Endodermal cell (in vitro differentiated cells): ENCODE data around the gene SNAPC1. TPM values are rescaled to one million over a fixed set of nuclear protein-coding genes. Genes with fewer than 3 reads are reported as not detected.

Experiments
- DNase-seq: peaks from one replicate; pipeline ENCODE4 v3.0.0-alpha.2; 2017
- H3K27ac ChIP-seq: 2 replicates; pipeline ENCODE4 v1.5.1; 2013; ENCODE audit warnings: mild to moderate bottlenecking, low read depth, low read length, moderate library complexity
- H3K27me3 ChIP-seq: 2 replicates; pipeline ENCODE4 v1.6.1; 2013; ENCODE audit warnings: mild to moderate bottlenecking, low read length, moderate library complexity; ENCODE audit not compliant: insufficient read depth, control insufficient read depth, poor library complexity, severe bottlenecking
- H3K36me3 ChIP-seq: 2 replicates; pipeline ENCODE4 v1.7.0; 2013; ENCODE audit warnings: mild to moderate bottlenecking, low read length, moderate library complexity; ENCODE audit not compliant: control insufficient read depth, insufficient read depth
- H3K4me1 ChIP-seq: one replicate; pipeline ENCODE4 v1.7.0; 2013; ENCODE audit warnings: low read length; ENCODE audit not compliant: control insufficient read depth, insufficient read depth
- H3K4me3 ChIP-seq: 2 replicates; pipeline ENCODE4 v1.5.1; 2013; ENCODE audit warnings: mild to moderate bottlenecking, low read length, moderate library complexity
- H3K9ac ChIP-seq: 2 replicates; pipeline ENCODE4 v1.6.1; 2013; ENCODE audit warnings: mild to moderate bottlenecking, low read length, moderate library complexity; ENCODE audit not compliant: poor library complexity, severe bottlenecking; ENCODE audit errors: extremely low read depth
- H3K9me3 ChIP-seq: 2 replicates; pipeline ENCODE4 v1.6.1; 2013; ENCODE audit warnings: mild to moderate bottlenecking, low read length, moderate library complexity; ENCODE audit not compliant: control insufficient read depth
- H3K27ac Mint-ChIP-seq: 2 replicates; pipeline ENCODE4 v1.8.0; 2020; ENCODE audit warnings: mixed read lengths
- H3K27me3 Mint-ChIP-seq: 2 replicates; pipeline ENCODE4 v1.8.0; 2021; ENCODE audit warnings: mild to moderate bottlenecking, mixed read lengths; ENCODE audit not compliant: insufficient read depth
- H3K36me3 Mint-ChIP-seq: 2 replicates; pipeline ENCODE4 v1.8.0; 2020; ENCODE audit warnings: low read depth, mixed read lengths
- H3K4me1 Mint-ChIP-seq: 2 replicates; pipeline ENCODE4 v1.8.0; 2020; ENCODE audit warnings: mixed read lengths
- H3K4me3 Mint-ChIP-seq: 2 replicates; pipeline ENCODE4 v1.8.0; 2020; ENCODE audit warnings: mild to moderate bottlenecking, moderate library complexity, mixed read lengths
- H3K9me3 Mint-ChIP-seq: 2 replicates; pipeline ENCODE4 v1.8.0; 2020; ENCODE audit warnings: mild to moderate bottlenecking, mixed read lengths
- CTCF ChIP-seq: fragments of 200-600 bp; sonication (generic); conservative IDR thresholded peaks from 2 replicates; pipeline ENCODE4 v1.5.0; 2021; ENCODE audit warnings: antibody characterized with exemption, mild to moderate bottlenecking
- WGBS, 2 experiments: methylation state at CpG; one replicate each; pipeline versions ENCODE4 v1.1.5 to v1.1.7; 2013; ENCODE audit warnings: missing lambda C conversion rate in 2 of 2, mixed read lengths in 1 of 2; ENCODE audit not compliant: insufficient coverage in 1 of 2, insufficient read length in 1 of 2; 5-methylcytosine and 5-hydroxymethylcytosine counted together
- long read RNA-seq, 4 experiments: library from polyadenylated mRNA in 2 of 4; library from RNA in 1 of 4; library from capped mRNA in 1 of 4; stranded (forward) in 3 of 4; unstranded in 1 of 4; transcript quantifications; one replicate each; pipeline ENCODE4 v2.0.0, GENCODE V29; 2020 to 2021; ENCODE audit warnings: inconsistent platforms in 1 of 4
- polyA plus RNA-seq, 2 experiments: library from polyadenylated mRNA; stranded (reverse); fragments of 50-300 nt; gene quantifications; one replicate each; pipeline ENCODE4 v1.2.3, GENCODE V29; 2013
- total RNA-seq, 2 donors: library from RNA; stranded (reverse); fragmentation: NEBNext Ultra II Directional in 1 of 2; extraction: Animal tissue kit (Norgen Biotek cat#: 25700) in 1 of 2; gene quantifications; 2 replicates in 1 of 2; 3 replicates in 1 of 2; pipeline ENCODE4 v1.2.1, GENCODE V29; 2021

Gene SNAPC1
- total RNA-seq: 10 to 100 TPM in 1 of 2 donors, 1 to 10 TPM in 1; 8.6 to 21.6 TPM
- polyA plus RNA-seq (2013, experiment 1 of 2): 15.0 TPM
- polyA plus RNA-seq (2013, experiment 2 of 2): 17.8 TPM
- long read RNA-seq, experiment 1, transcript SNAPC1-201 (10 exons, 2,656 nt): major isoform, 15 of 21 reads
- long read RNA-seq, experiment 1, partial matches to known transcripts: 6 of 21 reads
- long read RNA-seq, experiment 1, other reads (novel, unspliced or antisense): 0 of 21 reads
- long read RNA-seq, experiment 2, transcript SNAPC1-201 (10 exons, 2,656 nt): major isoform, 42 of 48 reads
- long read RNA-seq, experiment 2, partial matches to known transcripts: 2 of 48 reads
- long read RNA-seq, experiment 2, other reads (novel, unspliced or antisense): 4 of 48 reads
- long read RNA-seq, experiment 3, transcript SNAPC1-201 (10 exons, 2,656 nt): major isoform, 29 of 38 reads
- long read RNA-seq, experiment 3, partial matches to known transcripts: 4 of 38 reads
- long read RNA-seq, experiment 3, other reads (novel, unspliced or antisense): 5 of 38 reads
- long read RNA-seq, experiment 4, transcript SNAPC1-201 (10 exons, 2,656 nt): major isoform, 81 of 91 reads
- long read RNA-seq, experiment 4, partial matches to known transcripts: 9 of 91 reads
- long read RNA-seq, experiment 4, other reads (novel, unspliced or antisense): 1 of 91 reads

GRCh38 chr14:61761959-61762786 lies at the start of gene SNAPC1:
TSS of gene SNAPC1 (plus strand) at chr14:61762420. CDS start at chr14:61762461, 41 bp downstream.
- no peaks in the 10 kb centered on the region for H3K9me3 ChIP-seq
- peak within 1 kb of the TSS; percentile 97 for H3K4me3 ChIP-seq
- H3K36me3 ChIP-seq: peaks cover 6% of the 10 kb centered on the region
- Mint-ChIP-seq H3K9me3 (no peaks in the 10 kb centered on the region), H3K27ac (peak within 1 kb of the TSS; percentile 95), H3K27me3 (peaks cover 2% of the 10 kb centered on the region), H3K4me1 (peaks cover 43% of the 10 kb centered on the region), H3K36me3 (no peaks in the 10 kb centered on the region), H3K4me3 (peak within 1 kb of the TSS; percentile 98)
- H3K4me1 ChIP-seq: peaks cover 11% of the 10 kb centered on the region
- H3K27ac ChIP-seq: peak within 1 kb of the TSS; percentile 48
- no peak for TF ChIP-seq CTCF
- no peaks in the 10 kb centered on the region for H3K27me3 ChIP-seq
- peak; percentile 98 for DNase-seq
- WGBS, 2 experiments: 0% methylated on average over 24 to 49 of the region's 49 CpGs
- H3K9ac ChIP-seq: peak within 1 kb of the TSS; percentile 83

GRCh38 chr14:61713724-61714437 lies 48.3 kb upstream of the SNAPC1 start:
- H3K27ac ChIP-seq: no peak overlapping the region
- Mint-ChIP-seq H3K36me3 (no peaks in the 10 kb centered on the region), H3K27ac (peak overlapping the region; percentile 62), H3K4me3 (peak overlapping the region; percentile 40), H3K9me3 (no peaks in the 10 kb centered on the region), H3K4me1 (peaks cover 73% of the 10 kb centered on the region), H3K27me3 (no peaks in the 10 kb centered on the region)
- H3K27me3 ChIP-seq: no peaks in the 10 kb centered on the region
- peaks cover 20% of the 10 kb centered on the region for H3K4me1 ChIP-seq
- no peak overlapping the region for H3K9ac ChIP-seq
- 33 to 72% methylated on average over 3 to 4 of the region's 4 CpGs for WGBS, 2 experiments
- no peaks in the 10 kb centered on the region for H3K9me3 ChIP-seq
- H3K4me3 ChIP-seq: peak overlapping the region; percentile 70
- peak; percentile 42 for TF ChIP-seq CTCF
- peak; percentile 68 for DNase-seq
- no peaks in the 10 kb centered on the region for H3K36me3 ChIP-seq

DNA sequence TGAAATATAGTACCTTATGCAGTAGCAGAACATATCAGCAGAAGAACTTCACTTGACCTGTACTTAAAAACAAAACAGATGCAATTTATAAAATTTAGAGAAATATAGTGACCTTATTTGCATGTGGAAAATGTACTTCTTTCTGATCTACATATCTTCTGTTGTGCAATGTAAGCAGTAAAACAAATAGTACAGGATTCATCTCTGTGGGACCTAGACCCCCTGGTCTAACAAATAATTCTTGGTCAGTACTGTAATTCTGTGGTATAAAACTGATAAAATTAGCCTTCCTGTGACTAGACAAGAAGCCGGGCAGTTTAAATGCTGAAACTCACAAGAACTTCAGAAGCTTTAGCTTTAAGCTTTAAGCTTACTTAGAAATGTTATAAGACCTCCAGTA lies 45.3 kb upstream of the SNAPC1 start:
- H3K27ac ChIP-seq: no peak overlapping the region
- H3K36me3 ChIP-seq: peaks cover 13% of the 10 kb centered on the region
- no peaks in the 10 kb centered on the region for H3K9me3 Mint-ChIP-seq
- no peak for TF ChIP-seq CTCF
- no peaks in the 10 kb centered on the region for H3K27me3 Mint-ChIP-seq
- WGBS, 2 experiments: 100% methylated on average over 1 of the region's 1 CpG; no CpG with 5 or more reads in 1 of the 2 experiments
- no peak for DNase-seq
- no peaks in the 10 kb centered on the region for H3K27me3 ChIP-seq
- H3K9me3 ChIP-seq: no peaks in the 10 kb centered on the region
- H3K4me3 ChIP-seq: peak overlapping the region; percentile 27
- no peak overlapping the region for H3K9ac ChIP-seq
- H3K4me3 Mint-ChIP-seq: no peak overlapping the region
- peaks cover 11% of the 10 kb centered on the region for H3K36me3 Mint-ChIP-seq
- peaks cover 71% of the 10 kb centered on the region for H3K4me1 Mint-ChIP-seq
- no peak overlapping the region for H3K27ac Mint-ChIP-seq
- H3K4me1 ChIP-seq: peaks cover 23% of the 10 kb centered on the region
